ENCODE measurements around the gene STEEP1. TPM values are rescaled to one million over a fixed set of nuclear protein-coding genes. Genes with fewer than 3 reads are reported as not detected.

STEEP1 gene
- total RNA-seq, 1 experiment from 2014 or later = 42.2 TPM

DNA sequence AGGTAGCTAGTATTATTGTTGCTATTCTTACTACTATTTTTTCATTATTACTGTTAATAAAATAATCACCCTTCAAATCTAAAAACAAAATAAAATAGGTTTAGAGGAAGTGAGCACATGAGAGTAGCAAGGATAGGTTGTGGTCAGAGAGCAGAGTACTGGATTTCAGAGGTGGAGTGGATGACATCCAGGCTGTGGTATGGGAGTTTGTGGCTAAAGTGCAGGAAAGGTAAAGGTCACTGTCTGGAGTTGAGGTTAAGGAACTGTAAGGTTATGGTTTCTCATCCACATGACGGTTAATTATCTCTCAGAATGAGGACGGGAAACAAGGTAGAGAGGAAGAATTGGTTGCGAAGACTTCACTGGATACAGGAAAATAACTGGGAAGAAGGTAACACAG lies 27.7 kb downstream of the STEEP1 start:
- BruUV-seq (replicated peaks) = no TSS peak
- ChIA-PET CTCF (no interaction called here), POLR2A (no interaction called here)
- ATAC-seq (no peak), DNase-seq (ENCODE audit: low read depth, low spot score) (no peak)
- no peaks in the 10 kb centered on the region for H3K4me1 ChIP-seq (ENCODE audit: control insufficient read depth, insufficient read depth, low read length)
- H3K36me3 ChIP-seq (ENCODE audit: control insufficient read depth, insufficient read depth, low read length) = no peaks in the 10 kb centered on the region
- intact Hi-C loops (cut with micrococcal nuclease; ENCODE audit: unreplicated experiment) (no loop called here), in situ Hi-C loops (cut with HindIII; ENCODE audit: low pct_unique_long_range_greater_than_20kb, low sequenced_read_pairs) (no loop called here)
- TF ChIP-seq SIN3A (IDR thresholded peaks at IDR 0.05; ENCODE audit: borderline replicate concordance, insufficient read depth, low read depth, low read length) = no peak
- no peak for TF ChIP-seq POLR2AphosphoS5 (IDR thresholded peaks at IDR 0.05; ENCODE audit: low read depth, low read length)
- H3K27me3 ChIP-seq (ENCODE audit: control insufficient read depth, insufficient read depth, low read length) = no peaks in the 10 kb centered on the region
- H3K4me3 ChIP-seq (ENCODE audit: low read depth in 2 of 2, low read length in 2 of 2) = no peak overlapping the region
- no peaks in the 10 kb centered on the region for H3K9me3 ChIP-seq (ENCODE audit: control insufficient read depth, insufficient read depth, low read depth, low read length)
- no peak overlapping the region for H3K27ac ChIP-seq (ENCODE audit: low read length)

DNA sequence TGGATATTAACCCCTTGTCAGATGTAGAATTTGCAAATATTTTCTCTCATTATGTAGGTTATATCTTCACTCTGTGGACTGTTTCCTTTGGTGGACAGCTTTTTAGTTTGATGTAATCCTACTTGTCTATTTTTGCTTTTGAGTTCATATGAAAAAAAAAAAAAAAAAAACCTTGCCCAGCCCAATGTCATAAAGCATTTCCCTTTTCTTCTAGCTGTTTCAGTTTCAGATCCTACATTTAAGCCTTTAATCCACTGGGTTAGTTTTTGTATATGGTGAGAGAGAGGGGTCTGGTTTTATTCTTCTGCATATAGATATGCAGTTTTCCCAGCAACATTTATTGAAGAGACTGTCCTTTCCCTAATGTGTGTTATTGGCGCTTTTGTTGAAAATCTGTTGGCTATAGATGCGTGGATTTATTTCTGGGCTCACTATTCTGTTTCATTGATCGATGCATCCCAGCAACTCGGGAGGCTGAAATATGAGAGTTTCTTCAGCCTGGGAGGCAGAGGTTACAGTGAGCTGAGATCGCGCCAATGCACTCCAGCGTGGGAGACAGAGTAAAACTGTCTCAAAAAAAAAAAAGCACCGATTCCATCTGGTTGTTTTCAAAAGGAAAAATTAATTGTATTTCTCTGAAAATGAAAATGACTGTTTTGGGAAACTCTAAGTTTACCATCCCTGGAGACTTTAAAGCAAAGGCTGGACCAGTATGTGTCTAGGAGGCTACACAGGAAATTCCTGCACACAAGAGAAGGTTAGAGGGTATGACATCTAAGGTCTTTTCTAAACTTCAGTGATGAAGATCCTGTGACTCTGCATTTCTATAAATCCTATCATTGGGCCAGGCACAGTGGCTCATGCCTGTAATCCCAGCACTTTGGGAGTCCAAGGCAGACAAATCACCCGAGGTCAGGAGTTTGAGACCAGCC lies 35.6 kb downstream of the STEEP1 start:
- no peaks in the 10 kb centered on the region for H3K9me3 ChIP-seq (ENCODE audit: control insufficient read depth, insufficient read depth, low read depth, low read length)
- no peaks in the 10 kb centered on the region for H3K27me3 ChIP-seq (ENCODE audit: control insufficient read depth, insufficient read depth, low read length)
- ChIA-PET POLR2A (no interaction called here), CTCF (interaction anchor here (0.7 kb wide), 1 partner anchor 103 kb away, joined by 6 read pairs; no protein-coding TSS in a partner anchor)
- TF ChIP-seq TCF7L2 (IDR thresholded peaks at IDR 0.05; ENCODE audit: low read depth, low read length) (no peak), POLR2AphosphoS5 (IDR thresholded peaks at IDR 0.05; ENCODE audit: low read depth, low read length) (no peak), SIN3A (IDR thresholded peaks at IDR 0.05; ENCODE audit: borderline replicate concordance, insufficient read depth, low read depth, low read length) (no peak)
- TF ChIP-seq, protein P1, sequence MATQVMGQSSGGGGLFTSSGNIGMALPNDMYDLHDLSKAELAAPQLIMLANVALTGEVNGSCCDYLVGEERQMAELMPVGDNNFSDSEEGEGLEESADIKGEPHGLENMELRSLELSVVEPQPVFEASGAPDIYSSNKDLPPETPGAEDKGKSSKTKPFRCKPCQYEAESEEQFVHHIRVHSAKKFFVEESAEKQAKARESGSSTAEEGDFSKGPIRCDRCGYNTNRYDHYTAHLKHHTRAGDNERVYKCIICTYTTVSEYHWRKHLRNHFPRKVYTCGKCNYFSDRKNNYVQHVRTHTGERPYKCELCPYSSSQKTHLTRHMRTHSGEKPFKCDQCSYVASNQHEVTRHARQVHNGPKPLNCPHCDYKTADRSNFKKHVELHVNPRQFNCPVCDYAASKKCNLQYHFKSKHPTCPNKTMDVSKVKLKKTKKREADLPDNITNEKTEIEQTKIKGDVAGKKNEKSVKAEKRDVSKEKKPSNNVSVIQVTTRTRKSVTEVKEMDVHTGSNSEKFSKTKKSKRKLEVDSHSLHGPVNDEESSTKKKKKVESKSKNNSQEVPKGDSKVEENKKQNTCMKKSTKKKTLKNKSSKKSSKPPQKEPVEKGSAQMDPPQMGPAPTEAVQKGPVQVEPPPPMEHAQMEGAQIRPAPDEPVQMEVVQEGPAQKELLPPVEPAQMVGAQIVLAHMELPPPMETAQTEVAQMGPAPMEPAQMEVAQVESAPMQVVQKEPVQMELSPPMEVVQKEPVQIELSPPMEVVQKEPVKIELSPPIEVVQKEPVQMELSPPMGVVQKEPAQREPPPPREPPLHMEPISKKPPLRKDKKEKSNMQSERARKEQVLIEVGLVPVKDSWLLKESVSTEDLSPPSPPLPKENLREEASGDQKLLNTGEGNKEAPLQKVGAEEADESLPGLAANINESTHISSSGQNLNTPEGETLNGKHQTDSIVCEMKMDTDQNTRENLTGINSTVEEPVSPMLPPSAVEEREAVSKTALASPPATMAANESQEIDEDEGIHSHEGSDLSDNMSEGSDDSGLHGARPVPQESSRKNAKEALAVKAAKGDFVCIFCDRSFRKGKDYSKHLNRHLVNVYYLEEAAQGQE (IDR thresholded peaks at IDR 0.05; ENCODE audit: insufficient read depth in 1 of 2, low read depth in 2 of 2, low read length in 1 of 2) = no peak
- TF ChIP-seq, protein P2, sequence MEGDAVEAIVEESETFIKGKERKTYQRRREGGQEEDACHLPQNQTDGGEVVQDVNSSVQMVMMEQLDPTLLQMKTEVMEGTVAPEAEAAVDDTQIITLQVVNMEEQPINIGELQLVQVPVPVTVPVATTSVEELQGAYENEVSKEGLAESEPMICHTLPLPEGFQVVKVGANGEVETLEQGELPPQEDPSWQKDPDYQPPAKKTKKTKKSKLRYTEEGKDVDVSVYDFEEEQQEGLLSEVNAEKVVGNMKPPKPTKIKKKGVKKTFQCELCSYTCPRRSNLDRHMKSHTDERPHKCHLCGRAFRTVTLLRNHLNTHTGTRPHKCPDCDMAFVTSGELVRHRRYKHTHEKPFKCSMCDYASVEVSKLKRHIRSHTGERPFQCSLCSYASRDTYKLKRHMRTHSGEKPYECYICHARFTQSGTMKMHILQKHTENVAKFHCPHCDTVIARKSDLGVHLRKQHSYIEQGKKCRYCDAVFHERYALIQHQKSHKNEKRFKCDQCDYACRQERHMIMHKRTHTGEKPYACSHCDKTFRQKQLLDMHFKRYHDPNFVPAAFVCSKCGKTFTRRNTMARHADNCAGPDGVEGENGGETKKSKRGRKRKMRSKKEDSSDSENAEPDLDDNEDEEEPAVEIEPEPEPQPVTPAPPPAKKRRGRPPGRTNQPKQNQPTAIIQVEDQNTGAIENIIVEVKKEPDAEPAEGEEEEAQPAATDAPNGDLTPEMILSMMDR (IDR thresholded peaks at IDR 0.05) = no peak
- H3K27ac ChIP-seq (ENCODE audit: low read length) = no peak overlapping the region
- no peaks in the 10 kb centered on the region for H3K36me3 ChIP-seq (ENCODE audit: control insufficient read depth, insufficient read depth, low read length)
- DNase-seq (ENCODE audit: low read depth, low spot score) = no peak
- no peaks in the 10 kb centered on the region for H3K4me1 ChIP-seq (ENCODE audit: control insufficient read depth, insufficient read depth, low read length)
- no peak for ATAC-seq
- no peak overlapping the region for H3K4me3 ChIP-seq (ENCODE audit: low read depth in 2 of 2, low read length in 2 of 2)
- in situ Hi-C loops (cut with HindIII; ENCODE audit: low pct_unique_long_range_greater_than_20kb, low sequenced_read_pairs) (no loop called here), intact Hi-C loops (cut with micrococcal nuclease; ENCODE audit: unreplicated experiment) (no loop called here)
- BruUV-seq (replicated peaks) = no TSS peak
